ACHN (cell line): ENCODE results near the gene NCR2.

Source experiments
- DNase-seq: peaks from one replicate; pipeline ENCODE4 v3.0.0-alpha.2; 2015
- in situ Hi-C: cut with HindIII; loops from 2 replicates; pipeline ENCODE4 v1.10.0; 2017; ENCODE audit warnings: low sequenced_read_pairs, low pct_ligation_motif_present, low pct_unique_long_range_greater_than_20kb

NCR2 gene

GRCh38 chr6:41348934-41349333 is 13.5 kb downstream of the NCR2 start:
- in situ Hi-C loops: no loop called here

GRCh38 chr6:41352396-41352795 is 17.0 kb downstream of the NCR2 start:
- no peak for DNase-seq

More at GRCh38 chr6:41348934-41349333, 13.5 kb downstream of the NCR2 start:
- no peak for DNase-seq

GRCh38 chr6:41352907-41353306 is 17.5 kb downstream of the NCR2 start:
- DNase-seq: no peak
- in situ Hi-C loops: no loop called here

More at GRCh38 chr6:41352396-41352795, 17.0 kb downstream of the NCR2 start:
- in situ Hi-C loops: no loop called here

- in situ Hi-C loops: no loop called here
- DNase-seq: no peak
Observed at GRCh38 chr6:41353333-41353732, 17.9 kb downstream of the NCR2 start.

- in situ Hi-C loops: no loop called here
- DNase-seq: no peak
Observed at GRCh38 chr6:41355952-41356351, 20.5 kb downstream of the NCR2 start.

GRCh38 chr6:41356825-41357224 is 21.4 kb downstream of the NCR2 start:
- no peak for DNase-seq
- in situ Hi-C loops: no loop called here

GRCh38 chr6:41358503-41358902 is 23.1 kb downstream of the NCR2 start:
- in situ Hi-C loops: no loop called here
- no peak for DNase-seq

GRCh38 chr6:41359617-41360313 is 24.4 kb downstream of the NCR2 start:
- in situ Hi-C loops: no loop called here
- DNase-seq: no peak

GRCh38 chr6:41360314-41360685 is 24.9 kb downstream of the NCR2 start:
- DNase-seq: no peak
- in situ Hi-C loops: no loop called here

- DNase-seq: no peak
- in situ Hi-C loops: no loop called here
Observed at GRCh38 chr6:41366150-41366549, 30.7 kb downstream of the NCR2 start.

GRCh38 chr6:41367061-41367460 is 31.7 kb downstream of the NCR2 start:
- in situ Hi-C loops: no loop called here
- no peak for DNase-seq

GRCh38 chr6:41367700-41368099 is 32.3 kb downstream of the NCR2 start:
- DNase-seq: peak; percentile 57
- in situ Hi-C loops: no loop called here

GRCh38 chr6:41370488-41371111 is 35.2 kb downstream of the NCR2 start:
- in situ Hi-C loops: no loop called here
- DNase-seq: no peak

GRCh38 chr6:41371461-41371991 is 36.1 kb downstream of the NCR2 start:
- DNase-seq: no peak
- in situ Hi-C loops: no loop called here

- in situ Hi-C loops: no loop called here
- no peak for DNase-seq
Observed at GRCh38 chr6:41371992-41372831, 36.8 kb downstream of the NCR2 start.

- in situ Hi-C loops: no loop called here
Observed at GRCh38 chr6:41372832-41373626, 37.6 kb downstream of the NCR2 start.

GRCh38 chr6:41373627-41373918 is 38.2 kb downstream of the NCR2 start:
- in situ Hi-C loops: no loop called here

More at GRCh38 chr6:41372832-41373626, 37.6 kb downstream of the NCR2 start:
- no peak for DNase-seq

GRCh38 chr6:41373919-41374617 is 38.7 kb downstream of the NCR2 start:
- DNase-seq: no peak
- in situ Hi-C loops: no loop called here

More at GRCh38 chr6:41373627-41373918, 38.2 kb downstream of the NCR2 start:
- no peak for DNase-seq
